Bronchial epithelial cell (primary cell): ENCODE results near the gene PRKCSH. TPM values are rescaled to one million over a fixed set of nuclear protein-coding genes. Genes with fewer than 3 reads are reported as not detected.

ENCODE experiments used
- DNase-seq: peaks from one replicate; pipeline ENCODE4 v3.0.0-alpha.2; 2010; ENCODE audit warnings: low read depth
- FAIRE-seq: peaks from 2 replicates; lab custom pipeline; 2011; peaks lifted over from hg19 to GRCh38; lab: Jason Lieb, UNC
- H3K27me3 ChIP-seq: 2 replicates; pipeline ENCODE4 v1.5.1; 2011; ENCODE audit warnings: low read length; ENCODE audit not compliant: control insufficient read depth, insufficient read depth
- H3K36me3 ChIP-seq: 2 replicates; pipeline ENCODE4 v1.5.1; 2011; ENCODE audit warnings: low read length; ENCODE audit not compliant: control insufficient read depth, insufficient read depth
- H3K4me3 ChIP-seq: 2 replicates; pipeline ENCODE4 v1.5.1; 2011; ENCODE audit warnings: mild to moderate bottlenecking, low read depth, low read length, control low read depth
- CTCF ChIP-seq: IDR thresholded peaks from 2 replicates; pipeline ENCODE4 v1.5.1; 2011; ENCODE audit warnings: mild to moderate bottlenecking, moderate library complexity, low read length, control low read depth, inconsistent platforms; ENCODE audit not compliant: insufficient read depth, severe bottlenecking
- total RNA-seq: library from RNA; depleted of rRNA; stranded (reverse); fragments of >200 nt; gene quantifications from 2 replicates; pipeline ENCODE4 v1.2.1, GENCODE V29; 2014

Gene PRKCSH
- total RNA-seq, 1 donor from 2014 or later = 67.9 TPM

DNA sequence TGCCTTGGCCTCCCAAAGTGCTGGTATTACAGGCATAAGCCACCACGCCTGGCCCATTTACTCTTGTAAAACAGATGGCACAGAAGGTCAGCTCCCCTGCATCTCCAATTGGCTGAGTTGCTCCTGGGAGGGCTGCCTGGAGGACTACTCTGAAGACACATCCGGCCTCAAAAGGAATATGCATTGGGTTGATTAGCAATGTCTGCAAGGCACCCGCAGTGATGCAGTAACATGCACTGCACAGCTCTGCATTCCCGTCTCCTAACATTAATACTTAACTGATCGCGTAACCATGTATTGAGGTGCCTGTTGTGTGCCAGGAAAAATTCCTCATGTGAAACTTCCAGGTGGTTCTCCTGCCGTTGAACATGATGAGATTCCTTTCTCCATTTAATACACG, 40.4 kb downstream of the PRKCSH start:
- Histone ChIP-seq H3K36me3 (no peaks in the 10 kb centered on the region), H3K27me3 (peaks cover 3% of the 10 kb centered on the region), H3K4me3 (no peak overlapping the region)
- DNase-seq (no peak), FAIRE-seq (no peak)
- no peak for TF ChIP-seq CTCF

GRCh38 chr19:11478167-11479089, 43.0 kb downstream of the PRKCSH start:
- no peak for TF ChIP-seq CTCF
- Histone ChIP-seq H3K36me3 (no peaks in the 10 kb centered on the region), H3K27me3 (peaks cover 15% of the 10 kb centered on the region), H3K4me3 (no peak overlapping the region)
- DNase-seq (no peak), FAIRE-seq (no peak)

DNA sequence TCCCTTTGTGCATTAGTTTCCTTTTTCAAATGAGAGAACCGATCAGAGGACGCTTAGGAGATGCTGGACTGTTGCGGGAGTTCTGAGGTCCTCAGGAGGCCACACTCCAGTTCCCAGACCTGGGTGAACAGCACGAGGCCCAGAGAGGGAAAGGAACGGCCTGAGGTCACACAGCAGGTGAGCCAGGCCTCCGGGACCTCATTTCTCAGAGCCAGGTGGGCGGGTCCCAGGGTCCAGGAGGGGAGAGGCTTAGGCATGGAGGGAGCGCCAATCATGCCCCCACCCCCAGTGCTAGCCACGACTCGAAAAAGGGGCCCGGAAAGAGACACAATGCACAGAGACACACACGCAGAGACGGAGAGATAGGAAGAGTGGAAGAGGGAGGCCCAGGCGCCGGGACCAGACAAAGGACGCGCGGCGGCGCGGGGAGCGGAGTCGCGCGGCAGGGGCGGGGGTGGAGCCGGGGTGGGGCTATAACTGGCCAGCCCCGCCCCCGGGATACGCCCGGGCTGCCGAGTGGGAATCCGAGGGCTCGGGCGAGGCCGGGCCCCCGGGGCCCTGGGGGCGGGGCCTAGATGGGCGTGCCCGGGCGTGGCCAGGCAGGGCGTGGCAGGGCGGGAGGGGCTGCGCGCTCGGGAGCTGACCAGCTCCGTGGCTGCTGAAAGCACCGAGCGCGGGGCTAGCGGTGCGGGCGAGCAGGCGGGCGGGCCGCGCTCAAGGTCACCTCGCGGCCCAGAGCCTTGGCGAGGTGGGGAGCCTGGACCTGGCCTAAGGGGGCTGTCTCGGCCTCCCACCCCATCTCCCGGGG, 43.9 kb downstream of the PRKCSH start:
- TF ChIP-seq CTCF = no peak
- FAIRE-seq (no peak), DNase-seq (no peak)
- no peaks in the 10 kb centered on the region for H3K36me3 ChIP-seq
- no peak overlapping the region for H3K4me3 ChIP-seq
- peaks cover 15% of the 10 kb centered on the region for H3K27me3 ChIP-seq

GRCh38 chr19:11479898-11480714, 44.7 kb downstream of the PRKCSH start:
- peaks cover 15% of the 10 kb centered on the region for H3K27me3 ChIP-seq
- FAIRE-seq (no peak), DNase-seq (no peak)
- H3K4me3 ChIP-seq = no peak overlapping the region
- no peak for TF ChIP-seq CTCF
- H3K36me3 ChIP-seq = no peaks in the 10 kb centered on the region

DNA sequence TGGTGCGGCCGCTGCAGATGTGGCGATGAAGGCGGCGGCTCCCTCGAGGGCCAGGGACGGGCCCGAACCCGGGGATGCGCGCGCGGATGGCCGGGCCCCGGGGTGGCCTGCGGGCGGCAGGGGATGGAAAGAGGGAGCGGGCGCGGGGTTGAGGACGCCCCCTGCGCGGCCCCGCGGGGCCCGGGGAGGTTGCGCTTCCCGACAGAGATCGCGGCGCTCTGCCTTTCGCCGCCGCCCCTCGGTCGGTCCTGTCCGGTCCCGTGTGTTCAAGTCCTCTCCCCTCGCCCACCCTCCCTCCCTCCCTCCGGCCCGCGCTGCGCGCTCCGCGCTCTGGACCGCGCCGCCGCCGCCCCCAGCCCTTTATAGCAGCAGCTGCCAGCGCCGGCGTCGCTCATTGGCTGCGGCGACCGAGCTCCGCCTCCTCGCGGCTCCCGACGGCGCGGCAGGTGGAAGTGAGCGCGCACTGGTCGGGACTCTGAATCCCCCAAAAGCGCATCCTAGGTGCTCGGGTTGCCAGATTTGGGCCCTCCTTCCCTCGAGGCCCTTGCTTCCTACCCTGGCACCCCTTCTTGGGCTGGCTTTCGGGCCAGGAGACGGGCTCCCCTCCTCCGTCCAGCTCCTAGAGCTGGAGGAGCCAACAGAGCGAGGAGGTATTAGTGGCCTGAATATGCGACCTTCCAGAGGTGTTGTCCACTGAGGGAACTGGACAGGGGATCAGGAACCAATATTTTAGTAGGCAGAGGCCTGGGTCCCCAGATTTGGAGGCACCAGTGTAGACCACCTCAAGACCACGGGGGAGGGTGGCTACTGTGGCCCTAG, 45.5 kb downstream of the PRKCSH start, which contains the start of gene ELAVL3:
TSS of gene ELAVL3 (minus strand) at position 332 of the 819 bp plus-strand sequence. CDS start 438 bp downstream, outside the sequence.
- FAIRE-seq = no peak
- H3K4me3 ChIP-seq = no peak within 1 kb of the TSS
- DNase-seq = no peak
- no peak for TF ChIP-seq CTCF
- no peaks in the 10 kb centered on the region for H3K36me3 ChIP-seq
- H3K27me3 ChIP-seq = peaks cover 15% of the 10 kb centered on the region
